Measurements from ENCODE around the gene SMARCB1. TPM values are rescaled to one million over a fixed set of nuclear protein-coding genes. Genes with fewer than 3 reads are reported as not detected.

Gene SMARCB1
- total RNA-seq, 1 donor from 2014 or later, result 147 TPM

GRCh38 chr22:23780146-23780748 is 6.5 kb upstream of the SMARCB1 start:
- intact Hi-C loops (cut with DNase I), result no loop called here
- no peaks in the 10 kb centered on the region for H3K9me3 ChIP-seq
- peaks cover 26% of the 10 kb centered on the region for H3K4me1 ChIP-seq
- no peak overlapping the region for H3K4me3 ChIP-seq
- no peaks in the 10 kb centered on the region for H3K27me3 ChIP-seq
- H3K27ac ChIP-seq, result no peak overlapping the region
- TF ChIP-seq, protein P1, sequence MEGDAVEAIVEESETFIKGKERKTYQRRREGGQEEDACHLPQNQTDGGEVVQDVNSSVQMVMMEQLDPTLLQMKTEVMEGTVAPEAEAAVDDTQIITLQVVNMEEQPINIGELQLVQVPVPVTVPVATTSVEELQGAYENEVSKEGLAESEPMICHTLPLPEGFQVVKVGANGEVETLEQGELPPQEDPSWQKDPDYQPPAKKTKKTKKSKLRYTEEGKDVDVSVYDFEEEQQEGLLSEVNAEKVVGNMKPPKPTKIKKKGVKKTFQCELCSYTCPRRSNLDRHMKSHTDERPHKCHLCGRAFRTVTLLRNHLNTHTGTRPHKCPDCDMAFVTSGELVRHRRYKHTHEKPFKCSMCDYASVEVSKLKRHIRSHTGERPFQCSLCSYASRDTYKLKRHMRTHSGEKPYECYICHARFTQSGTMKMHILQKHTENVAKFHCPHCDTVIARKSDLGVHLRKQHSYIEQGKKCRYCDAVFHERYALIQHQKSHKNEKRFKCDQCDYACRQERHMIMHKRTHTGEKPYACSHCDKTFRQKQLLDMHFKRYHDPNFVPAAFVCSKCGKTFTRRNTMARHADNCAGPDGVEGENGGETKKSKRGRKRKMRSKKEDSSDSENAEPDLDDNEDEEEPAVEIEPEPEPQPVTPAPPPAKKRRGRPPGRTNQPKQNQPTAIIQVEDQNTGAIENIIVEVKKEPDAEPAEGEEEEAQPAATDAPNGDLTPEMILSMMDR (IDR thresholded peaks at IDR 0.05), result no peak
- TF ChIP-seq POLR2AphosphoS5 (IDR thresholded peaks at IDR 0.05; ENCODE audit: insufficient read depth in 1 of 2, low read depth in 1 of 2), result no peak
- no peak for TF ChIP-seq POLR2A (IDR thresholded peaks at IDR 0.05)
- no peaks in the 10 kb centered on the region for H3K36me3 ChIP-seq
- DNase-seq (ENCODE audit: extremely low spot score in 2 of 2), result no peak

GRCh38 chr22:23781065-23781464 is 5.7 kb upstream of the SMARCB1 start:
- no peak for TF ChIP-seq POLR2A (IDR thresholded peaks at IDR 0.05)
- TF ChIP-seq POLR2AphosphoS5 (IDR thresholded peaks at IDR 0.05; ENCODE audit: insufficient read depth in 1 of 2, low read depth in 1 of 2), result no peak
- TF ChIP-seq, protein P1 (IDR thresholded peaks at IDR 0.05), result no peak
- no peak for DNase-seq (ENCODE audit: extremely low spot score in 2 of 2)
- Histone ChIP-seq H3K27ac (peak overlapping the region; percentile 17), H3K9me3 (no peaks in the 10 kb centered on the region), H3K36me3 (no peaks in the 10 kb centered on the region), H3K27me3 (no peaks in the 10 kb centered on the region), H3K4me3 (no peak overlapping the region), H3K4me1 (peaks cover 30% of the 10 kb centered on the region)
- intact Hi-C loops (cut with DNase I), result no loop called here

- Histone ChIP-seq H3K27ac (peak overlapping the region; percentile 17), H3K4me1 (peaks cover 36% of the 10 kb centered on the region), H3K9me3 (no peaks in the 10 kb centered on the region), H3K4me3 (no peak overlapping the region), H3K27me3 (no peaks in the 10 kb centered on the region), H3K36me3 (no peaks in the 10 kb centered on the region)
- DNase-seq (ENCODE audit: extremely low spot score in 2 of 2), result no peak
- intact Hi-C loops (cut with DNase I), result no loop called here
- TF ChIP-seq POLR2A (IDR thresholded peaks at IDR 0.05) (no peak), POLR2AphosphoS5 (IDR thresholded peaks at IDR 0.05; ENCODE audit: insufficient read depth in 1 of 2, low read depth in 1 of 2) (peak in 1 of 2 donors; percentile 42)
- TF ChIP-seq, protein P1 (IDR thresholded peaks at IDR 0.05), result no peak
Observed at GRCh38 chr22:23781511-23782183, 5.1 kb upstream of the SMARCB1 start.

DNA sequence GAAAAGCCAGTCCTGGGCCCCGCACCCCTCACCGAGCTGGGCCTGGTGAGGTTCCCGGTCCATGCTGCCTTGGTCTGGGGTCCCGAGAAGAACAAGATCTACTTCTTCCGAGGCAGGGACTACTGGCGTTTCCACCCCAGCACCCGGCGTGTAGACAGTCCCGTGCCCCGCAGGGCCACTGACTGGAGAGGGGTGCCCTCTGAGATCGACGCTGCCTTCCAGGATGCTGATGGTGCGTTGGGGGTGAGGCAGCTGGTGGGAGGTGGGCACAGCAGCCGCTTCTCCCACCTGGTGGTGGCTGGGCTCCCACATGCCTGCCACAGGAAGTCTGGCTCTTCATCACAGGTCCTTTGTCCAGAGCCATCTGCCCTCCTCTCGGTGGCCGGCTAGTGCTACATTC is 4.5 kb upstream of the SMARCB1 start:
- no peak overlapping the region for H3K27ac ChIP-seq
- TF ChIP-seq POLR2AphosphoS5 (IDR thresholded peaks at IDR 0.05; ENCODE audit: insufficient read depth in 1 of 2, low read depth in 1 of 2), result no peak
- TF ChIP-seq, protein P1 (IDR thresholded peaks at IDR 0.05), result no peak
- no peak for TF ChIP-seq POLR2A (IDR thresholded peaks at IDR 0.05)
- H3K27me3 ChIP-seq, result no peaks in the 10 kb centered on the region
- intact Hi-C loops (cut with DNase I), result no loop called here
- no peaks in the 10 kb centered on the region for H3K36me3 ChIP-seq
- peaks cover 36% of the 10 kb centered on the region for H3K4me1 ChIP-seq
- H3K9me3 ChIP-seq, result no peaks in the 10 kb centered on the region
- no peak for DNase-seq (ENCODE audit: extremely low spot score in 2 of 2)
- H3K4me3 ChIP-seq, result no peak overlapping the region

GRCh38 chr22:23782703-23783102 is 4.1 kb upstream of the SMARCB1 start:
- Histone ChIP-seq H3K27me3 (no peaks in the 10 kb centered on the region), H3K36me3 (no peaks in the 10 kb centered on the region), H3K4me1 (peaks cover 40% of the 10 kb centered on the region), H3K9me3 (no peaks in the 10 kb centered on the region), H3K27ac (no peak overlapping the region), H3K4me3 (no peak overlapping the region)
- intact Hi-C loops (cut with DNase I), result no loop called here
- DNase-seq (ENCODE audit: extremely low spot score in 2 of 2), result no peak
- TF ChIP-seq POLR2AphosphoS5 (IDR thresholded peaks at IDR 0.05; ENCODE audit: insufficient read depth in 1 of 2, low read depth in 1 of 2) (no peak), POLR2A (IDR thresholded peaks at IDR 0.05) (no peak)
- TF ChIP-seq, protein P1 (IDR thresholded peaks at IDR 0.05), result no peak
